Sigmoid colon (tissue), 7 donors: ENCODE results near the gene MLLT3. TPM values are rescaled to one million over a fixed set of nuclear protein-coding genes. Genes with fewer than 3 reads are reported as not detected.

ENCODE experiments used
- DNase-seq: peaks from one replicate; pipeline ENCODE4 v3.0.0-alpha.2; 2019
- H3K27ac ChIP-seq, 4 donors: fragments of 200-600 bp; sonication (generic); one replicate each; pipeline ENCODE4 v1.5.1; 2016 to 2019; ENCODE audit warnings: mild to moderate bottlenecking in 1 of 4
- H3K27me3 ChIP-seq, 3 donors: fragments of 200-600 bp; sonication (generic); one replicate each; pipeline ENCODE4 v1.5.1; 2019; ENCODE audit warnings: mild to moderate bottlenecking in 1 of 3
- H3K36me3 ChIP-seq, 4 donors: fragments of 200-600 bp; sonication (generic); one replicate each; pipeline ENCODE4 v1.5.1; 2016 to 2019
- H3K4me1 ChIP-seq, 4 donors: fragments of 200-600 bp; sonication (generic); one replicate each; pipeline ENCODE4 v1.5.1; 2017 to 2019
- H3K4me3 ChIP-seq, 4 donors: fragments of 200-600 bp; sonication (generic); one replicate each; pipeline ENCODE4 v1.5.1; 2017 to 2019; ENCODE audit warnings: mild to moderate bottlenecking in 2 of 4, moderate library complexity in 1 of 4
- H3K9me3 ChIP-seq, 4 donors: fragments of 200-600 bp in 3 of 4; sonication (generic) in 3 of 4; one replicate each; pipeline versions ENCODE4 v1.5.1 to v1.6.1; 2013 to 2019
- EP300 ChIP-seq, 4 donors: sonication (generic); formaldehyde crosslinking; IDR thresholded peaks; one replicate each; pipeline ENCODE4 v1.6.1; 2017; ENCODE audit warnings: antibody characterized with exemption in 4 of 4
- POLR2A ChIP-seq, 2 donors: fragments of 450-650 bp; IDR thresholded peaks; one replicate each; pipeline ENCODE4 v1.6.1; 2016; ENCODE audit warnings: antibody characterized with exemption in 2 of 2, mild to moderate bottlenecking in 2 of 2, moderate library complexity in 2 of 2
- POLR2AphosphoS5 ChIP-seq, 4 donors: sonication (generic); formaldehyde crosslinking; IDR thresholded peaks; one replicate each; pipeline ENCODE4 v1.6.1; 2017; ENCODE audit warnings: antibody characterized with exemption in 4 of 4
- WGBS, 2 donors: extraction: QIAGEN DNeasy Blood & Tissue Kit; methylation state at CpG; one replicate each; pipeline ENCODE4 v1.1.7; 2013; 5-methylcytosine and 5-hydroxymethylcytosine counted together
- intact Hi-C: fragments of 100-400 bp; cut with DNase I; formaldehyde crosslinking; loops from one replicate; pipeline ENCODE4 v1.15.1; 2023
- polyA plus RNA-seq, 3 donors: library from polyadenylated mRNA; stranded (reverse); fragments of 200-250 nt; gene quantifications; one replicate each; pipeline ENCODE4 v1.2.3, GENCODE V29; 2013
- total RNA-seq, 4 donors: library from RNA; depleted of rRNA; stranded (reverse); fragments of >200 nt; gene quantifications; one replicate each; pipeline ENCODE4 v1.1.0, GENCODE V29; 2016
- TF ChIP-seq, protein P1 (sequence below), 4 experiments: fragments of 450-650 bp in 3 of 4; fragments of 200-600 bp in 1 of 4; IDR thresholded peaks; one replicate each; pipeline ENCODE4 v1.5.1; 2016 to 2019; ENCODE audit warnings: antibody characterized with exemption in 4 of 4, mild to moderate bottlenecking in 3 of 4, moderate library complexity in 2 of 4
- donor health status: healthy with polysubstance abuse.
- donor health status: Bipolar disorder and iron deficiency.
- donor health status: healthy.

Gene MLLT3
- total and polyA plus RNA-seq, 7 donors, result 19.0 to 132 (median 25.0) TPM

DNA sequence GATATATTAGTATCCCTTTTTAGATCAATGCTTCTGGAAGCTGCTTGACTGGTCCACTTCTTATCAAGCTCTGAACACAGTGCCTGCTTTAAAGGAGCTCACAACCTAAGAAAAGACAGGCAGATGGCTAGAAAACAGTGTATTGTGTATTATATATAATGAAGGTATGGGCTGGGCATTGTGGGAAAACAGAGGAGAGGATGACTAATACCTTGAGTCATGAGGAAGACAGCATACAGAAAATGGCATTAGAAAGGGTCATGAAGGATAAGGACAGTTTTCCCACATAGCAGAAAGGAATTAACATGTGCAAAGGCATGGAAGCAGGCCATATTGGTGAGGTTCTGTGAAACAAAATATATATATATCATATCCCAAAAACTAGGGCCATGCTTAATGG, 309.6 kb downstream of the MLLT3 start:
- peaks cover 0 to 37% (median 15%) of the 10 kb centered on the region in 4 donors for H3K4me1 ChIP-seq
- no peaks in the 10 kb centered on the region for H3K27me3 ChIP-seq
- intact Hi-C loops, result no loop called here
- DNase-seq, result no peak
- H3K4me3 ChIP-seq, result no peak overlapping the region
- H3K9me3 ChIP-seq, result no peaks in the 10 kb centered on the region
- TF ChIP-seq POLR2AphosphoS5 (IDR thresholded peaks at IDR 0.05) (no peak), EP300 (IDR thresholded peaks at IDR 0.05) (no peak)
- H3K36me3 ChIP-seq, result no peaks in the 10 kb centered on the region
- no peak overlapping the region for H3K27ac ChIP-seq

DNA sequence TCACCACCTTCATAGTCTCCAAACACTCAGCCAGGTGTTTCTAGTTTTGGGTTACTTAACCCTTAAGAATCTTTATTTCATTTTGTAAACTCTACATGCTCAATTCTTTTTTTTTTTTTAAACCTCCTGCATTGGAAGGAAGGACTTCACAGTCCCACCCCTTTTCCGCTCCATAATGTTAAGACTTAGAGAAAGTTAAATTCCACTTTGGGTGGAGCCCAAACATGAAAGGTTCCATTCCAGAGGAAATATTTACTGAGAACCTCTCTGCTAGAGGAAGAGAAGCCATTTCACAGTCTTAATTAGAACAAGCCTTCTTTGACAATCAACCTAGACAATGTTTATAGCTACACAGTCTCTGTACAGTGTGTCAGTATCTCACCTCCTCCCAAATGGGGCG, 312.3 kb downstream of the MLLT3 start:
- 87 to 91% methylated on average over 2 of the region's 2 CpGs for WGBS, 2 donors
- intact Hi-C loops, result no loop called here
- Histone ChIP-seq H3K27ac (no peak overlapping the region), H3K4me1 (peaks cover 0 to 10% (median 3%) of the 10 kb centered on the region in 4 donors), H3K9me3 (no peaks in the 10 kb centered on the region), H3K27me3 (no peaks in the 10 kb centered on the region), H3K4me3 (no peak overlapping the region), H3K36me3 (no peaks in the 10 kb centered on the region)
- TF ChIP-seq, protein P1, sequence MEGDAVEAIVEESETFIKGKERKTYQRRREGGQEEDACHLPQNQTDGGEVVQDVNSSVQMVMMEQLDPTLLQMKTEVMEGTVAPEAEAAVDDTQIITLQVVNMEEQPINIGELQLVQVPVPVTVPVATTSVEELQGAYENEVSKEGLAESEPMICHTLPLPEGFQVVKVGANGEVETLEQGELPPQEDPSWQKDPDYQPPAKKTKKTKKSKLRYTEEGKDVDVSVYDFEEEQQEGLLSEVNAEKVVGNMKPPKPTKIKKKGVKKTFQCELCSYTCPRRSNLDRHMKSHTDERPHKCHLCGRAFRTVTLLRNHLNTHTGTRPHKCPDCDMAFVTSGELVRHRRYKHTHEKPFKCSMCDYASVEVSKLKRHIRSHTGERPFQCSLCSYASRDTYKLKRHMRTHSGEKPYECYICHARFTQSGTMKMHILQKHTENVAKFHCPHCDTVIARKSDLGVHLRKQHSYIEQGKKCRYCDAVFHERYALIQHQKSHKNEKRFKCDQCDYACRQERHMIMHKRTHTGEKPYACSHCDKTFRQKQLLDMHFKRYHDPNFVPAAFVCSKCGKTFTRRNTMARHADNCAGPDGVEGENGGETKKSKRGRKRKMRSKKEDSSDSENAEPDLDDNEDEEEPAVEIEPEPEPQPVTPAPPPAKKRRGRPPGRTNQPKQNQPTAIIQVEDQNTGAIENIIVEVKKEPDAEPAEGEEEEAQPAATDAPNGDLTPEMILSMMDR (IDR thresholded peaks at IDR 0.05), result no peak
- TF ChIP-seq POLR2AphosphoS5 (IDR thresholded peaks at IDR 0.05) (no peak), EP300 (IDR thresholded peaks at IDR 0.05) (no peak), POLR2A (IDR thresholded peaks at IDR 0.05) (no peak)
- DNase-seq, result no peak

DNA sequence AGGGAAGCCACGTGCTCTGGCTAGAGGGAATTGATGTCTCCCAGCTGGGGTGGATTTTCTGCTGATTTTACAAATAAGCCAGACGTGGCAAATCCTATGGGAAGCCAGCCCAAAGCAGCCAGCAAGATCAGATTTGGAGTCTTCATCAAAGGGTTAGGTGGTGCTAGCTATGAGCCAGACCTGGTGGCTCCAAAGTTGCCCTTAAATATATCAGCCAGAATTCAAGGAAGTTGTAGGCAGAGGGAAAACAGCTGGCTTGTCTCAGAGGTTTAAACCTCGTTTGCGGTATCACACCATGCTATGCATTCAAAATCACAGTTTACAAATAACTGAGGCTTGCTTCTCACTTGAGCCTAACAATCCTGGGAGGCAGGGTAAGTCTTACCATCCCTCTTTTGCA, 313.2 kb downstream of the MLLT3 start:
- TF ChIP-seq POLR2AphosphoS5 (IDR thresholded peaks at IDR 0.05), result no peak
- TF ChIP-seq, protein P1 (IDR thresholded peaks at IDR 0.05), result no peak
- no peak for DNase-seq
- H3K27me3 ChIP-seq, result no peaks in the 10 kb centered on the region
- H3K27ac ChIP-seq, result no peak overlapping the region
- intact Hi-C loops, result no loop called here
- H3K36me3 ChIP-seq, result no peaks in the 10 kb centered on the region
- peaks cover 0 to 5% (median 2%) of the 10 kb centered on the region in 4 donors for H3K4me1 ChIP-seq
- 67 to 74% methylated on average over 4 of the region's 4 CpGs for WGBS, 2 donors
- no peaks in the 10 kb centered on the region for H3K9me3 ChIP-seq
- no peak overlapping the region for H3K4me3 ChIP-seq

DNA sequence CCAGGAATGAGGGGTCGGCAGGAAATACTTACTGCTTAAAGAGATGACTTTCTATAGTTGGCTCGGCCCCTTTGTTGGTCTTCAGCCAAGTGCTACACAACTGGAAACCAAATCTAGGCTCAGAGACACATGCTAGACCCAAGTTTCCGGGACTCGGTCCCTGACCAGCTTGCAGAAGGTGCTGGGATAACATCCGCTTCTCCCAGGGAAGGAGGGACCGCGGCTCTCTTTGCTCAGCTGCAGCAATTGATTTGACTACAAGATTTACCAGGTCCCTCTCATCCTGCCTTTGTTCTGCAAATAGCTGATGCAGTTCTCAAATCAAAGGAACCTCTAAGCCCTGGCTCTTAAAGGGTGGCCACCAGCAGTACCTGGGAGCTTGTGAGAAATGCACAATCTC, 314.7 kb downstream of the MLLT3 start:
- H3K36me3 ChIP-seq, result no peaks in the 10 kb centered on the region
- TF ChIP-seq POLR2AphosphoS5 (IDR thresholded peaks at IDR 0.05) (no peak), EP300 (IDR thresholded peaks at IDR 0.05) (no peak), POLR2A (IDR thresholded peaks at IDR 0.05) (no peak)
- TF ChIP-seq, protein P1 (IDR thresholded peaks at IDR 0.05), result no peak
- peaks cover 0 to 5% (median 2%) of the 10 kb centered on the region in 4 donors for H3K4me1 ChIP-seq
- intact Hi-C loops, result no loop called here
- H3K27me3 ChIP-seq, result no peaks in the 10 kb centered on the region
- 57 to 68% methylated on average over 7 of the region's 7 CpGs for WGBS, 2 donors
- DNase-seq, result no peak
- no peaks in the 10 kb centered on the region for H3K9me3 ChIP-seq
- H3K27ac ChIP-seq, result no peak overlapping the region
- H3K4me3 ChIP-seq, result no peak overlapping the region

DNA sequence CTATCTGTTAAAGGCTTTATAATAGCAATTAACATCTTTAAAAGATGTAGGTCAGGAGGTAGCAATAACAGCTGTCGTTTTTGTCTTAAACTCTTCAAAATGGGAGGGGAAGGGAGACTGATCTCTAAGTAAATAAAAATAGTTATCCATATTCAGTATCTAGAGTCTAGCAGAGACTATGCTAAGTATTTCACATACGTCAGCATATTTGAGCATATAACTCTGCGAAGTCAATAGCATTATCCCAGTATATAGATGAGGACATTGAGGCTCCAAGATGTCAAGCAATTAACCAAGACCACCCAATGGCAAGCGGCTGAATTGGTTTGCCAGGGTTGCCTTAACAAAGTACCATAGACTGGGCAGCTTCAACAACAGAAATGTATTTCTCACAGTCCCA, 316.8 kb downstream of the MLLT3 start:
- Histone ChIP-seq H3K4me3 (no peak overlapping the region), H3K27me3 (no peaks in the 10 kb centered on the region), H3K36me3 (no peaks in the 10 kb centered on the region), H3K9me3 (no peaks in the 10 kb centered on the region), H3K27ac (no peak overlapping the region), H3K4me1 (peaks cover 0 to 13% (median 9%) of the 10 kb centered on the region in 4 donors)
- WGBS, 2 donors, result 79 to 87% methylated on average over 4 of the region's 4 CpGs
- intact Hi-C loops, result no loop called here
- DNase-seq, result no peak
- TF ChIP-seq EP300 (IDR thresholded peaks at IDR 0.05) (no peak), POLR2A (IDR thresholded peaks at IDR 0.05) (no peak), POLR2AphosphoS5 (IDR thresholded peaks at IDR 0.05) (no peak)
- TF ChIP-seq, protein P1 (IDR thresholded peaks at IDR 0.05), result no peak
